GM18502 (cell line): ENCODE data around the gene KIRREL3.

ENCODE experiments used
- ATAC-seq: cut with Tn5 transposase; IDR thresholded peaks from one replicate; pipeline ENCODE4 v1.9.1; 2021; ENCODE audit warnings: mild to moderate bottlenecking; ENCODE audit not compliant: unreplicated experiment, poor library complexity

Gene KIRREL3

DNA sequence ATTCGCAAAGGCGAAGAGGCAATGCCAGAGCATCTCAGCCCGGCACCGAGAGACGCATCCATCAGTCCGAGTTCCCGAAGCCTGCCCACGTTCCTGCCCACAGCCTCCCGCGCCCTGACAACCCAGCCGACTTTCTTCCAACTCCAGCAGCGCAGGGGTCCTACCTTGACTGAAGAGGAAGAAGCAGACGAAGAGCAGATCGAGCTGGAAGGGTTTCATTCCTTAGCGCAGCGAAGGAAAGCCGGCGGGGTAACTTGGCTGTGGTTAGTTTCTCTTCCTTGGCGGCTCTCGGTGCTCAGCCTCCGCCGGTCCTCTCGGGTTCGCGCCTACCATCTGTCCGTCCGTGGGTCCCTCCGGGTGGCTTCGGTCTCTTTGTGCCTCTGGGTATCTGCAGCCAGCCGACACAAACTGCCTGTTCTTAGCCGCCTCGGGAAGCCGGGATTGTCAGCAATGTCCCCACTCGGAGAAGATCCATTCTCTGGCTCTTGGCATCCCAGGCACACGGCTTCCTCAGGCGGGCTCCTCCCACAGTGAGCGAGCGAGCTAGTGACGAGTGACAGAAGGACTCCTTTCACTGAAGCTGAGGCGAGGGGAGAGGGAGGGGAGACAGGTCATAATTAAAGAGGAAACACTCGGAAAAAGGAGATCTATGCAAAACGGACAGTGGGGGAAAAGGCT is at the start of gene KIRREL3:
TSS of gene KIRREL3 (minus strand) at position 480 of the 678 bp plus-strand sequence.
- no peak for ATAC-seq

DNA sequence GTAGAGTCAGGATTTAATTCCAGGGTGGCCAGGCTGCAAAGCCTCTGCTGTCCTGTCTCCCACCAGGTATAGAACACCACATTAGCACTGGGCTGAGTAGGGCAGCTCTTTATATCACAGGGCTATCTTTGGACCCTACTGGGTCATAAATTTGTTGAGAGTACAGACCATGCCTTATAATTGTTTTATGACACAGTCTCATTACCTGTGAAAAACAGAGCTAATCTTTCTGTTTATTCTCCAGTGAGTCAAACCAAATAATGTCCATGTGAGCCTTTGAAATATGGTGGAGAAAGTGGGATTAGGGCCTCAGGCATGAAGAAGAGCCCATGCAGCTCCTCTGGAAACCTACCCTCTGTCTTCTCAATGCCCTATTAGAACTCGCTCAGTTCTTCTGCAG is 49.6 kb upstream of the KIRREL3 start:
- no peak for ATAC-seq

DNA sequence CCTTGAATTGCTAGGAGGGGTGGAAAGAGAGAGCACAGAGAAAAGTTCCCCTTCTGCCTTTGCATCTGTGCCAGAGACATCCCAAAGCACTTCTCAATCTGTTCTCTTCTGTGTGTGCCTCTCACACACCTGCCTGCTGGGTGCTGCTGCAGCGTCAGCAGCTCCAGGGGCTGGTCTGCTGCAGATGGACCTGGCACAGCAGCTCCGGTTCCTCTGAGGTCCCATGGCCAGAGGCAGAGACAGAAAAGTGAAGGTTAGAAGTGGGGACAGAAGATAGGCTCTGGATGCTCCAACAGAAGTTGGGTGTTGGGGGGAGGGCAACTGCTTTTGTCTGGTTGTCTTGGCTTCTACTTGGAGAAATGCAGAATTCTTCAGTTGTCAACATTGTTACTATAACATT is 48.9 kb upstream of the KIRREL3 start:
- ATAC-seq = no peak

DNA sequence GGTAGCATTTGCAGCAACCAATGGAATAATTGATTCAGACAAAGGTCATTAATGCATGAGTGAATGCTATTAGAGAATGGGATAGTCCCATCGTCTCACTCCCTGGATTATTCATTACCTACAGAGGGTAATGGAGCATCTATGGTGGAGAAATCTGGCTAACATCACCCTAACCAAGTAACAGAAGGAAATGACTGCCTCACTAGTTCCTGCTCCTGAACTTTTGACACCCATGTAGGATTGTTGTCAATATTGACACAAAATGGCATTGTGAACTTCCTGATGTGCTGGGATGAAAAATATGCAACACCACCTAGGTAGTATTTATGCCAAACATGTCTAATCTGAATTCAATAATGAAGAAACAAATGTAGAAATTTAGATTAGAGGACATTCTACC is 44.0 kb upstream of the KIRREL3 start:
- no peak for ATAC-seq

DNA sequence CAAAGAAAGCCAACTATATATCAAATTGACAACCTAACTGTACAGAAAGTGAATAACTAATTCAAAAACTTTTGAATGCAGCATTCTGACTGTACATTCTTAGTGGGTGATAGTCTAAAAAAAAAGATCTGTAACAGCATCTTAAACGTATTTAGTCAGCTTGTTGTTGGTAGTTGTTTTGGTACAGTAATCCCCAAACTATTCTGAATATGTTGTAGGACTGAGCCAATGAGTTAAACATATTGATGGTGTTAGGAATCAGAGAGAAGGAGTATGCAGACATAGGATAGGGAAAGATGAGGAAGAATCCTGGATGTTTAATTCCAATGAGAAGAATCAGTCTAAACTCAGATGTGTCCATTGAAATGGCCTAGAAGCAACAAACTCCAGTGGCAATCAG is 41.9 kb upstream of the KIRREL3 start:
- no peak for ATAC-seq

DNA sequence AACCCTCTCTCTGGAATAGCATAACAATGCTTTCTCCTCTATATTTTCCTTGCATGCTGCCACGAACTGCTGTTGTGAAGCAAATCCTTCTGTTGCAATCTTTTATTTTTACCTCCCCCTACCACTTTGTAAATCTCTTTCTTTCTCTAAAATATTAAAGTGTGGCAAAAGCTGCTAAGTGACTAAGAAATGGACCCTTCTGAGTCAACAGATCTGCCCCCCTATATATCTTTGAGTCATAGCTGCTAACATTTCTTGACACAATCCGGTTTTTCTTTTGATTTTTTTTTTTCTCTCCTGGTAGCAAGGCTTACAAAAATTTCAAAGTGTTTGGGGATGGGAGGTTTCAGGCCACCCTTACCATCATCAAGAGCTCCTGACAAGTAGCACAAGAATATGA is 39.0 kb upstream of the KIRREL3 start:
- no peak for ATAC-seq

DNA sequence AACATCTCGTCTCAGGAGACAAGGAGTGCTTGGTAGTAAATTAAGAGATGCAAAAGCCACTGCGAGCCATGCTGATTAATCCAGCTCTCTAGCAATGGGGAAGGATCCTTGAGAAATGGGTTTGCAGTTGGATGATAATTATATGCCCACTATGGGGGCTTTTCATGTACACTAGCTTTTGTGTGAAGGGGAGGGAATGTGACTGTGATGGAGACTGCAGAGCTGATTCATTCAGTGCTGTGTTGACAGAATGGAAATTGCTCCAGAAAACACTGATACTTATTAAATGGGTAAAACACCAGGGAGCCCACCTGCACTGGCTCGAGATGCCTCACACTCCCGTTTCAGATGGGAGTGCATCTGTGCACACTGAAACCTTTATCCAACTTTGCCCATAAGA is 37.0 kb upstream of the KIRREL3 start:
- ATAC-seq = no peak

DNA sequence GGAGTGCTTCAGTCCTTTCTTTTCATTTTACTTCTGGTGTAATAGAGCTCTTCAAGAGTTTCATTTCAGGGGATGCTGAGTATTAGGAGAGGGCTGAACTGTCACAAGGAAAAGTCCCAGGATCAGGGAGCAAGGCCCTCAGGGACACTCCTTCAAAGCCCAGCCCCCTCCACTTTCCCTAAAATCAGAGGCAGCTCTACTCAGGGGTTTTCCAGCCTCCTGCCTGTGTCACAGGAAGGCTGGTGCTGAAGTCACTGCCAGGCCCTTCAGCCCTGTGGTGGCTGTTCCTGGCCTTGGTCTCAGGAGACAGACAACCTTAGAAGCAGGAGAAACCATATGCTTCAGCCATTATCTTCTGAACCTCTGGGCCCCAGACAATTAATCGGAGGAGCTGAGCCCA is 36.4 kb upstream of the KIRREL3 start:
- no peak for ATAC-seq

DNA sequence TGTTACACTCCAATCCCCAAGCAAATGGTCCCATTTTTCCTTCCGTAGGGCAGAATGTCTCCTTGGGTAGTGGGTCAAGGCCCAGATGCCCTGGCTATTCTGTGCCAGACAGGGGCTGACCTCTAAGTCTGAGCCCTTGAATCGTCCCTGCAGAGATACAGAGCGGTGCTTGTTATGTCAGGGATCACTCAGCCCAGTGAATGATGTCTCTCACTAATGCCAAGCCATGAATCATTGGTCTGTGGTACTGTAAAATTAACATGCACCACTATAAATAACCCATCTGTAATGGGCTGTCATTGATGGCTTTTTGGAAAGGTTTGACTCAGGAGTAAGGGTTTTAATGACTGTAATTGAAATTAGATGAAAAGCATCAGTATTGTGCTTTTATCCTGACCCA is 35.3 kb upstream of the KIRREL3 start:
- no peak for ATAC-seq

DNA sequence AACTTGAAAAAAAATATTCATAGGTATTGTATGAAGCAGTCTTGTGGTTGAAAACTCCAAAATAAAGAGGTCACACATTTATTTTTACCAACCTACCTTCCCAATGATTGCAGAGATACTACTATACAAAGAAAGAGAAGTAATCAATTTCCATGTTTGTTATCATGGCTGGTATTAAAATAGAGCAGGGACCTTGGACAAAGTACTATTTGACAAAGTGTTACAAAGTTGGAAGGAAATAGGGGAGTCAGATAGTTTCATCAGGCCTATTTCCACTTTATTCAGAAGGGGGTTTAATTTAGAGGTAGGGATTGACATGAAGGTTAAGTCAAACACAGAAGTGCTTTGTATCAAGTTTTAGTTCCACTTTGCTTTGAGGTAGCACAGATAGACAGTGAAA is 34.4 kb upstream of the KIRREL3 start:
- no peak for ATAC-seq

DNA sequence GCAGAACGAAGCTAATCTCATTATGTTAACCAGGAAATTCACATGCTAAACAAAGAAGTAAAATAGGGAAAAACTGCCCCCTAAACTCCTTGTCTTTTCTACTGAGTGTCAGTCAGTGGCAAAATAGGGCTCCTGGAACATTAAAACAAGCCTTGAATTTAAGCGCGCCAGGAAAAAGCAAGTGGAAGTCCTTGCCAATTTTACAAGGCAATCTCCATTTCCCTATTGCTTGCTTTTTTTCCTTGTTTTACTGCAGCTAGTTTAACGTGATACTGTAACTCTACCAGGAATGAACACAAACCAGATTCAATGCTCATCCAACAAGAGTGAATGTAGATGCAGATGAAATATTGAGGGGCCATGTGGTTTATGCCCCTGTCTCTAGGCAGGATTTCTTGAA is 28.1 kb upstream of the KIRREL3 start:
- ATAC-seq = no peak

DNA sequence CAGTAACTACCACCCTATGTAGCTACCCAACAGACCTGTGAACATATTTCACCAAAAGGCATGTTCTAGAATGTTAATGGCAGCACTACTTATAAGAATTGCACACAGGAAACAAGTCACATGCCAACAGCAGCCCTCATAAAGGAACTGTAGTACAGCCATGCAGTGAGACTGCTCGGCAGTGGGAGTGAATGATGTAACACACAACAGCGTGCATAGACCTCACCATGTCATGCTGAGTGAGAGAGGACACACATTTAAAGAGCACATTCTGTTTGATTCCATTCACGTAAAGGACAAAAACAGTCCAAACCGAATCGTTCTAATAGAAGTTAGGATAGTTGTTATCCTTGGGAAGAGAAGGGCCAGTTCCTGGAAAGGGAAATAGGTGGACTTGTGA is 27.2 kb upstream of the KIRREL3 start:
- ATAC-seq = no peak

DNA sequence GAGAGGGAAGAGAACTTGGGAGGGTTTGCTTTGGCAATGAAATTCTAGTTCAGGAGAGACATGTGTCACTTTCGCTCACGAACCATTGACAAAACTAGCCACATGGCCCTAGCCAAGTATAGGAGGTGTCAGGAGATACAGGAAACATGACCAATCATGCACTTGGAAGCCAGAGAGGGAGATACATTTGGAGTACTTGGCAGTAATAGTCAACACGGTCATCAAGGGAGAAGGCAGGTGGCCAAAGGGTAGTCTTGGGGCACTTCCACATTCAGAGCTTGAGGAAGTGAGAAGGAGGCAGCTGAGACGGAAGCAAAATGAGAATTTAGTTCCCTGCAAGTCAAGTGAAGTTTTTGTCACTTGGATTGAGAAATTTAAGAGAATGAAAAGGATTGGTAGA is 26.4 kb upstream of the KIRREL3 start:
- no peak for ATAC-seq

DNA sequence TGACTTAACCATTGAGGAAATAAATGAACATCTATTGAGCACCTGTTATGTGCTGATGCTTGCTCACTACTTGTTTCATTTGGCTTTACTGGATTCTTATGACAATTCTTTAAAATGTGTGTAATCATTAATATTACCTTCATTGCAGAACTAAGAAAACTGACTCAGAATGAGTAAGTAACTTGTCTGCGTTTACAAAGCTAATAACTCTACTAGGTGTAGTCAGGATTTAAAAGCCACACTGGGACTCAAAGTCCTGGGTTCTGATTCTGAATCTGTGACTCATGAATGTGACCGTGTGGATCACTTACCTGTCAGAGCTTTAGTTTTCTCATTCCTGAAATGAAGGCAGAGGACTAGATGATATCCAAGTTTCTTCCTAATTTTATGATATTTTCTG is 23.4 kb upstream of the KIRREL3 start:
- no peak for ATAC-seq

DNA sequence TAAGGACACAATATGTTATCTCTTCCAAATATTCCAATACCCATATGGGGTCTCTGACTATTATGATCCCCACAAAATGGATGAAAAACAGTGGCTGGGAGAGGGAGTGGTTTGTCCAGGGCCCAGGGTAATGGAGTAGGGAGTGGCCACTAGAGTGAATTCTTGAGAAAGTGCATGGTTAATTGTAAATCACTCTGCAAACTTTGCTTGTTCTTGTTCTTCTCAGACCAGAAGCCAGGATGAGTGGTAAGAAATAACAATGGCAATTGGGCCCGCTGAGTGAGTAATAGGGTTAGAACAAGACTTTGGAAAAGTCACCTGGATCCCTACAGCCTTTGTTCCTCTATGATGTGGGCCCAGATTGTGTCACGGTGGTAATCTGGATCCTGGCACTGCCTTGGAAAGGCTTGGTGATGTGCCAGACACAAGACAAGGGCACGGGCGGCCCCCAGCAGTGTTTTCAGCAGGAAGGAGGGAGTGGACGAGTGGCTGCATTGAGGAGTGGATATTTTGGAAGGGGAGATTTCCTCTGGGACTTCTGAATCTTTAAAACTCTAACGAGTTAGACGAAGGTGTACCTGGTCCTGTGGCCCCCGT is 18.2 kb upstream of the KIRREL3 start:
- no peak for ATAC-seq

DNA sequence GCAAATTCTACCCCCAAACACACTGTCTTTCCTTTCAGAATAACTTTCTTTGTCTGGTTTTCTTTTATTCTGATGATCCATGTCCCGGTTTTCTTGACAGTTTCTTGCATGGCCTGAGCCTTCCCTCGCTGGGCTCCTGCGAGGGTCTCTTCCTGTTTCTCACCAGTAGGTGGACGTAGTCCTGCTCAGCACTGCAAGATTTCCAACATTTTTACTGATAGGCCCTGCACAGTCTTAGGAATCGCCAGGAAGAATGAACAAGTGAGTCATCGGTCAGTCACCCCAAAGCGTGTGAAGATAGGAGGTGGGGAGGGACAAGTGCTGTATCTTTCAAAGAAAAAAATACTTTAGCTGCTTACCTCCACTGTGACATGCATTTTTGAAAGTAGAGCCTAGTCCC is 16.9 kb upstream of the KIRREL3 start:
- ATAC-seq = no peak

DNA sequence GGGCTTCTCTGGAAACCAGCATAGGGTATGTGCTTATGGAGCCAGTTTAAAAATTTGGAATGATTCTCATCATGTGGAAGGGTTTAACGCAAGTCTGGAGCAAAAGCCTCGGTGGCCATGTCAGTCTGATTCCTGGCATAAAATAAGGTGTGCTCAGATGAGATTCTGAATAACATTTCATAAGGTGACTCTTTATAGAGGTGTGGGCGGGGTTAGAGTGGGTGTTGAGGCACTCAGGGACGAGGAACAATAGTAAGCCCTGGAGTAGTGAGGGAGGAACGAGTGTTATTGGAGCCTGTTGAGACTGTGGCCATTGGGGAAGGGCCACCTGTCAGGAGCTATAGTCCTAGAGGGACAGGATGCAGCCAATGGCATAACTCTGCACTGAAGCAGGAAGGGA is 13.0 kb upstream of the KIRREL3 start:
- ATAC-seq = no peak

DNA sequence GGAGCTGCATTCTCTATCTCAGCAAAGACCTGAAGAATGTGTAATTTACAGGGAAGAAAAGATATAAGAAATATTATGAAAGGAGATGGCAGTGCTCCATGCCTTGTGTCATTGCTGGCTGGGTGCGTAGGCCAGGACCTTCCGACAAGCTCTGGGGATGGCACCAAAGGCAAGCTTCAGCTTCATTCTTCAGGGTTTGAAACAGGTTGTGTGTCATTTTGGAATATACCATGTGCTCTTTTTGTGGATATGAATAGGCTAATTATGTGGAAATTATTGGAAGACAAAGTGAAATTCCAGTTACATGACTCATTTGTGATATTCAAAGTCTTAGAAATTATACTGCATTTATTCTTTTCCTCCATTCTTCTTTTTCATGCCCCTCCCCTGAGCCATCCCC is 5.7 kb upstream of the KIRREL3 start:
- no peak for ATAC-seq

DNA sequence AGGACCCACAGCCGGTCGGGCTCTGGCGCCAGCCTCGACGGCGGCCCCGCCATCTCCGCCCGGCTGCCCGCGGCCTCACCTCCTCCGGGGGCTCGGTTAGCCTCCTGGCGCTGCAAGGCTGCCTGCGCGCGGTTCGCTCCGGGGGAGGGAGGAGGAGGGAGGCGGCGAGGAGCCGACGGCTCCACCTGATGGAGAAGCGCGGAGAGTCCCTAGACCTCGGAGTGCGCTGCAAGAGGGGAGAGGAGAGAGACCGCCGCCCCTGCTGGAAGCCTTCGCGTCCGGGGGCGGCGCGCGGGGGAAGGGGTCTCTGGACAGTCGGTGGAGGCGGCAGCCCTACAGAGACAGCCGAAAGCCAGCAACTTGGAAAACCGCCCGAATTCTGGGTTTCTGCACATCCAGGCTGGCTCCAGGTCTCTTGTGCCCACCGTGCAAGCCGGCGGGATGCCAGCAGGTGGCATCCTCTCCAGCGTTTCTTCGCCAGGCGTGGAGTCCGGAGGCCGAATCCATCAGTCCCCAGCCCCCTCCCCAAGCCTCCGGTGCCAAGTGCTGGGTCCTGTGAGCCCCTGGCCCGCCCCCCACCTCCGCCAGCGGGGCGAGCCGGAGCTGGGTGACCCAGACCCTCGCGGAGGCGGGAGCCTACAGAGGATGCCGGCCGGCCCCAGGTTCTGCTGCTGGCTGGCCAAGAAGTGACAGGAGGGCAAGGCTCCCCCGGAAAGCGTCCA is 2.9 kb upstream of the KIRREL3 start:
- no peak for ATAC-seq

DNA sequence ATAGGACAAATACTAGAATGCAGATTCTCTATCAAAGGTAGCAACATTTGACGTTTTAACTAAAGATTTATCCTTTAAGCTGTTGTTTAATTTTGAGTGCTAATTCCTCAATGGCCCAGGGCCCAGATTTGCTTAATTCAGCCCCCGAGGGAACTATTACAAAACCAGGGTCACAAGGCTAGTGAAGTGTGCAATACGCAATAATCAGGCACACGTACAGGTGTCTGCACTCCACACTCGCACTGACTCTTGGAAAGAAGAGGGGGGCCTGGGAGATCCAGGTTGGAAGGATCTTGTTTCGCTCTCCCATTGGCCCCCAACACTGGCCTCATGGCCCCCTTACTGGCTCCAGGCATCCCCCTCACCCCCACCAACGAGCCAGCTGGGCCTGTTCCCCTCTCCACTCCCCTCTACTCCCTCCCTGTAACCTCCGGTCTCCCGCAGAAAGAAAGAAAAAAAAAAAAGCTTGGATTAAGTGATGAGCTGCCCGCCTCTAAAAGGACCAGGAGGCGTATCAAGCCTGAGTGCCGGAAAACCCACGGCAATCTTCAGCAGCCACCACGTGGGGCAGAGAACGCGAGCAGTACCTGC is 2.2 kb upstream of the KIRREL3 start:
- ATAC-seq = no peak

DNA sequence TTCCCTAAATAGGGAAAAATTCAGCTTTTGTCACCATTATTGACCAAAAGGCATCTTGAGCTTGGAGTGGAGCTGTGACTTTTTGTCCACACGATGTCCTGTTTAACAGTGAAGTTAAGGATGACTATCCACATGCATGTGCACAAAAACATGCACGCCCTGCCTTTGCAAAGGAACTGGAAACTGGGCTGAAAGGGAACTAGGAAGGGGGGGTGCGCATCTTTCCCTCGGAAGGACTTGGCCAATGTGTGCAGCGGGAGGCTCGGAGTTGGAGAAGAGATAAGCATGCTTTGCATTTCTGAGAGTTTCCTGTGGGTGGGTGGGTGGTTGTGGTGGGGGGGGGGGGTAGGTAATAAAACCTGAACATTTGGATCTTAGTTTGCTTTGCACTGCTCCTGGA is 411 bp upstream of the KIRREL3 start:
- no peak for ATAC-seq
